DND-41 (cell line): ENCODE results near the gene MYO5C.

Experiments used
- CTCF ChIP-seq: IDR thresholded peaks from 2 replicates; pipeline ENCODE4 v1.5.1; 2012; ENCODE audit warnings: borderline replicate concordance, low read length, moderate library complexity, mild to moderate bottlenecking; ENCODE audit not compliant: poor library complexity, severe bottlenecking; ENCODE audit errors: extremely low read depth
- EZH2 ChIP-seq: IDR thresholded peaks from 3 replicates; pipeline ENCODE4 v1.6.1; 2012; ENCODE audit warnings: borderline replicate concordance, low read depth, mild to moderate bottlenecking, moderate library complexity, low read length, inconsistent platforms; ENCODE audit not compliant: severe bottlenecking

GRCh38 chr15:52329987-52330386 lies 34.4 kb upstream of the MYO5C start:
- TF ChIP-seq CTCF, result no peak
- TF ChIP-seq EZH2, result no peak
